ENCODE data around the gene ERG. TPM values are rescaled to one million over a fixed set of nuclear protein-coding genes. Genes with fewer than 3 reads are reported as not detected.

The ERG gene
- total RNA-seq, 1 donor from 2014 or later: not detected

- TF ChIP-seq, protein P1, sequence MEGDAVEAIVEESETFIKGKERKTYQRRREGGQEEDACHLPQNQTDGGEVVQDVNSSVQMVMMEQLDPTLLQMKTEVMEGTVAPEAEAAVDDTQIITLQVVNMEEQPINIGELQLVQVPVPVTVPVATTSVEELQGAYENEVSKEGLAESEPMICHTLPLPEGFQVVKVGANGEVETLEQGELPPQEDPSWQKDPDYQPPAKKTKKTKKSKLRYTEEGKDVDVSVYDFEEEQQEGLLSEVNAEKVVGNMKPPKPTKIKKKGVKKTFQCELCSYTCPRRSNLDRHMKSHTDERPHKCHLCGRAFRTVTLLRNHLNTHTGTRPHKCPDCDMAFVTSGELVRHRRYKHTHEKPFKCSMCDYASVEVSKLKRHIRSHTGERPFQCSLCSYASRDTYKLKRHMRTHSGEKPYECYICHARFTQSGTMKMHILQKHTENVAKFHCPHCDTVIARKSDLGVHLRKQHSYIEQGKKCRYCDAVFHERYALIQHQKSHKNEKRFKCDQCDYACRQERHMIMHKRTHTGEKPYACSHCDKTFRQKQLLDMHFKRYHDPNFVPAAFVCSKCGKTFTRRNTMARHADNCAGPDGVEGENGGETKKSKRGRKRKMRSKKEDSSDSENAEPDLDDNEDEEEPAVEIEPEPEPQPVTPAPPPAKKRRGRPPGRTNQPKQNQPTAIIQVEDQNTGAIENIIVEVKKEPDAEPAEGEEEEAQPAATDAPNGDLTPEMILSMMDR (IDR thresholded peaks at IDR 0.05; ENCODE audit: unreplicated experiment): no peak
- Mint-ChIP-seq H3K27ac (no peak overlapping the region), H3K4me1 (ENCODE audit: low read depth) (no peaks in the 10 kb centered on the region), H3K36me3 (ENCODE audit: insufficient read depth) (peaks cover 3% of the 10 kb centered on the region), H3K9me3 (ENCODE audit: low read depth) (peaks cover 15% of the 10 kb centered on the region), H3K4me3 (ENCODE audit: low read depth) (no peak overlapping the region), H3K27me3 (no peaks in the 10 kb centered on the region)
- DNase-seq (ENCODE audit: low spot score, unreplicated experiment): no peak
These were observed 122.0 kb downstream of the ERG start for GRCh38 chr21:38376235-38376634.

DNA sequence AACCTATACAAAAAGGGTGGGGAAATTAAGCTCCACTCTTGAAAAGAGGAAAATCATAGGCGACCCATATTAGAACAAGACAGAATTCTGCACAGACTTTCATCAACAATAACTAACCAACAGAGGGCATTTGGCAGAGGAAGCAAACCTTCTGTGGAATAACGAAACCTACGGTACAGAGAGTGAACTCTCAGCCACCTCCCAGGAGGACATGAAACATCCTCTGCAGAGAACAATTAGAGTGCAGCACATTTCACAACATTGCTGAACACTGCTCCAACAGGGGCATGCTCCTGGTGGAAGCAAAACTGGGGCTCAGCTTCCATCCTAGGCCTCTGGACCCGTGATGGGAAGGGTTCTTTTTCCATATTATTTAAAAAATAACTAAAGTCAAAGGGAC, 130.6 kb downstream of the ERG start:
- no peaks in the 10 kb centered on the region for H3K36me3 Mint-ChIP-seq (ENCODE audit: insufficient read depth)
- H3K27me3 Mint-ChIP-seq: no peaks in the 10 kb centered on the region
- TF ChIP-seq, protein P1 (IDR thresholded peaks at IDR 0.05; ENCODE audit: unreplicated experiment): no peak
- no peaks in the 10 kb centered on the region for H3K4me1 Mint-ChIP-seq (ENCODE audit: low read depth)
- H3K27ac Mint-ChIP-seq: no peak overlapping the region
- H3K9me3 Mint-ChIP-seq (ENCODE audit: low read depth): no peaks in the 10 kb centered on the region
- no peak overlapping the region for H3K4me3 Mint-ChIP-seq (ENCODE audit: low read depth)
- no peak for DNase-seq (ENCODE audit: low spot score, unreplicated experiment)

- H3K27ac Mint-ChIP-seq: no peak overlapping the region
- H3K36me3 Mint-ChIP-seq (ENCODE audit: insufficient read depth): no peaks in the 10 kb centered on the region
- peaks cover 10% of the 10 kb centered on the region for H3K27me3 Mint-ChIP-seq
- no peak for DNase-seq (ENCODE audit: low spot score, unreplicated experiment)
- H3K4me1 Mint-ChIP-seq (ENCODE audit: low read depth): no peaks in the 10 kb centered on the region
- no peaks in the 10 kb centered on the region for H3K9me3 Mint-ChIP-seq (ENCODE audit: low read depth)
- TF ChIP-seq, protein P1 (IDR thresholded peaks at IDR 0.05; ENCODE audit: unreplicated experiment): no peak
- H3K4me3 Mint-ChIP-seq (ENCODE audit: low read depth): no peak overlapping the region
These were observed 132.8 kb downstream of the ERG start for GRCh38 chr21:38365521-38365920.

- TF ChIP-seq, protein P1 (IDR thresholded peaks at IDR 0.05; ENCODE audit: unreplicated experiment): no peak
- peaks cover 26% of the 10 kb centered on the region for H3K27me3 Mint-ChIP-seq
- H3K27ac Mint-ChIP-seq: no peak overlapping the region
- DNase-seq (ENCODE audit: low spot score, unreplicated experiment): no peak
- no peaks in the 10 kb centered on the region for H3K4me1 Mint-ChIP-seq (ENCODE audit: low read depth)
- no peaks in the 10 kb centered on the region for H3K36me3 Mint-ChIP-seq (ENCODE audit: insufficient read depth)
- no peak overlapping the region for H3K4me3 Mint-ChIP-seq (ENCODE audit: low read depth)
- H3K9me3 Mint-ChIP-seq (ENCODE audit: low read depth): no peaks in the 10 kb centered on the region
These were observed 134.6 kb downstream of the ERG start for GRCh38 chr21:38363693-38364092.

DNA sequence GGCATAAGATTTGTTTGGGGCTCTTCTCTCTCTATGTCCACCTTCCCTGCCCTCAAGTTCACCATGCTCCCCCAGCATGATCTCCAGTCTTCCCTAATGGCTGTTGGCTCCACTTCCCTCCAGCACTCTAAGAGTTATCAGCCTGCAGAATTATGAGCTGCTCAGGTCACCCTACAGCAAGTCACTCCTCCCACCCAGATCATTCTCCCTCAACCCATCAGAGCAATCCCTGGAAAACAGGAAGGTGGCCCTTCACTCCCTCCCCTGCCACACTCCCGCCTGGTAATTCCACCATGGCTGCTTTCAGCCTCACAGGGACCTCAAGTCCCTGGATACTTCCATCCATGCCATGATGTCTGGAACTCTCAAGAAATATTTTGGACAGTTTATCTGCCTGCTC, 137.0 kb downstream of the ERG start:
- no peak for DNase-seq (ENCODE audit: low spot score, unreplicated experiment)
- H3K9me3 Mint-ChIP-seq (ENCODE audit: low read depth): no peaks in the 10 kb centered on the region
- H3K4me3 Mint-ChIP-seq (ENCODE audit: low read depth): no peak overlapping the region
- no peaks in the 10 kb centered on the region for H3K36me3 Mint-ChIP-seq (ENCODE audit: insufficient read depth)
- TF ChIP-seq, protein P1 (IDR thresholded peaks at IDR 0.05; ENCODE audit: unreplicated experiment): no peak
- peaks cover 30% of the 10 kb centered on the region for H3K27me3 Mint-ChIP-seq
- H3K27ac Mint-ChIP-seq: no peak overlapping the region
- H3K4me1 Mint-ChIP-seq (ENCODE audit: low read depth): no peaks in the 10 kb centered on the region
